LNCaP clone FGC (cell line): ENCODE results near the gene CCSER2.
"Not testable (repeated sequence)": the region's sequence is repeated elsewhere in the genome, so short reads cannot be mapped to it uniquely, and the experiment has no call there.

Experiments used
- DNase-seq: peaks from one replicate; pipeline ENCODE4 v3.0.0-alpha.2; 2011; ENCODE audit warnings: low read depth
- H3K4me3 ChIP-seq: 2 replicates; pipeline ENCODE4 v1.5.1; 2011; ENCODE audit warnings: mild to moderate bottlenecking, low read depth, low read length, control low read depth
- TF ChIP-seq, protein P1 (sequence below): IDR thresholded peaks from 2 replicates; pipeline ENCODE4 v1.5.1; 2012; ENCODE audit warnings: mild to moderate bottlenecking; ENCODE audit not compliant: control insufficient read depth, insufficient read depth; ENCODE audit errors: extremely low read depth

Gene CCSER2

DNA sequence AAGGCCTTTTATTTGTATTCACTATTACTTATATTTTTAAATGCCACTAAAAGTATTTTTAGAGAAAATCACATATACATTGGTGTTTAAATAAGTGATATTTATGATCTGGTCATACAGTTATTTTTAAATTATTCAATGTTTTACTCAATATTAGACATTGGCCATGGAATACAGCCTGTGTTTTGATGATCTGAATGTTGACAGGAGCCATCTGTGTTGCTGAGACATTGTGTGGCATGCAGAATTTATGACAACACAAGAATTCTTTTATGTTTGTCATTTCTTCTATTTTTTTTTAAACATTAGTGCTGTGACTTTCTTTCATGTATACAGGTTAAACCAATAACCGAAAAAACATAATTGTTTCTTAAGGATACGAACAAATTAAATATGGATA lies 156.2 kb downstream of the CCSER2 start:
- no peak overlapping the region for H3K4me3 ChIP-seq
- TF ChIP-seq, protein P1, sequence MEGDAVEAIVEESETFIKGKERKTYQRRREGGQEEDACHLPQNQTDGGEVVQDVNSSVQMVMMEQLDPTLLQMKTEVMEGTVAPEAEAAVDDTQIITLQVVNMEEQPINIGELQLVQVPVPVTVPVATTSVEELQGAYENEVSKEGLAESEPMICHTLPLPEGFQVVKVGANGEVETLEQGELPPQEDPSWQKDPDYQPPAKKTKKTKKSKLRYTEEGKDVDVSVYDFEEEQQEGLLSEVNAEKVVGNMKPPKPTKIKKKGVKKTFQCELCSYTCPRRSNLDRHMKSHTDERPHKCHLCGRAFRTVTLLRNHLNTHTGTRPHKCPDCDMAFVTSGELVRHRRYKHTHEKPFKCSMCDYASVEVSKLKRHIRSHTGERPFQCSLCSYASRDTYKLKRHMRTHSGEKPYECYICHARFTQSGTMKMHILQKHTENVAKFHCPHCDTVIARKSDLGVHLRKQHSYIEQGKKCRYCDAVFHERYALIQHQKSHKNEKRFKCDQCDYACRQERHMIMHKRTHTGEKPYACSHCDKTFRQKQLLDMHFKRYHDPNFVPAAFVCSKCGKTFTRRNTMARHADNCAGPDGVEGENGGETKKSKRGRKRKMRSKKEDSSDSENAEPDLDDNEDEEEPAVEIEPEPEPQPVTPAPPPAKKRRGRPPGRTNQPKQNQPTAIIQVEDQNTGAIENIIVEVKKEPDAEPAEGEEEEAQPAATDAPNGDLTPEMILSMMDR = no peak
- no peak for DNase-seq

DNA sequence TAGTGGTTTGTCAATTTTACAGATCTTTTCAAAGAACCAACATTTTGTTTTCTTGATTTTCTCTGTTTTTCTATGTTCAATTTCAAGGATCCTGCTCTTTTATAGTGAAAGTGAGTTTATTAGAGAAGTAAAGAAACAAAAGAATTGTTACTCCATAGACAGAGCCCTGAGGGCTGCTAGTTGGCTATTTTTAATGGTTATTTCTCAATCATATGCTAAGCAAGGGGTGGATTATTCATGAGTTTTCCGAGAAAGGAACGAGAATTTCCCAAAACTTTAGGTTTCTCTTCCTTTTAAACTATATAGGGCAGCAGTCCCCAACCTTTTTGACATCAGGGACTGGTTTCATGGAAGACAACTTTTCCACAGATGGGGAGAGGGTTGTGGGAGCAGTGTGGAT lies 165.0 kb downstream of the CCSER2 start:
- DNase-seq = no peak
- no peak overlapping the region for H3K4me3 ChIP-seq
- TF ChIP-seq, protein P1 = no peak

DNA sequence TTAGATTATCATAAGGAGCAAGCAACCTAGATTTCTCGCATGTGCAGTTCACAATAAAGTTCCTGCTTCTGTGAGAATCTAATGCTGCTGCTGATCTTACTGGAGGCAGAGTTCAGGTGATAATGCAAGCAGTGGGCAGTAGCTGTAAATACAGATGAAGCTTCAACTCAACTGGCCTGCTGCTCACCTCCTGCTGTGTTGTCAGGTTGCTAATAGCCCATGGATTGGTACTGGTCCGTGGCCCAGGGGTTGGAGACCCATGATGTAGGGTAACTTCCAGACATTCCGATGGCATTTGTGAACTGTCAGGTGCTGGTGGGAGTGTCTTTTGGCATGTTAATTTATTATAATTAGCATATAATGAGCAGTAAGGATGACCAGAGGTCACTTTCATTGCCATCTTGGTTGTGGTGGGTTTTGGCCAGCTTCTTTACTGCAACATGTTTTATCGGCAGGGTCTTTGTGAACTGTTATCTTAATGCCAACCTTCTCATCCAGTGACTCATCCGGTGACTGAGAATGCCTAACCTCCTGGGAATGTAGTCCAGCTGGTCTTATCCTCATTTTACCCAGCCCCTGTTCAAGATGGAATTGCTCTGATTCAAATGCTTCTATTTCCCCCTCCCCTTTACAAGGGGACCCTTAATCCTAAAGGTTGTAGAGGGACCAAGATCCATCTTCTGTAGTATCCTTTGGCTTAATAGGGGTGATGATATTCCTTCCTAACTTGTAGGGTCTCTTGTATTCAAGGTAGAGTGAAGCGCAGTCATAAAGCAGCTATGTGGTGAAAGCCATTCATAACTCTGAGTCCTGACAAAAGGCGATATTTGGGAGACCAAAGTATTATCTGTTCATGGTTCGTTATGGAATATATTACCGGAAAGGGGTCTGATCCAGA lies 165.8 kb downstream of the CCSER2 start:
- DNase-seq = no peak
- TF ChIP-seq, protein P1 = no peak
- H3K4me3 ChIP-seq = no peak overlapping the region

DNA sequence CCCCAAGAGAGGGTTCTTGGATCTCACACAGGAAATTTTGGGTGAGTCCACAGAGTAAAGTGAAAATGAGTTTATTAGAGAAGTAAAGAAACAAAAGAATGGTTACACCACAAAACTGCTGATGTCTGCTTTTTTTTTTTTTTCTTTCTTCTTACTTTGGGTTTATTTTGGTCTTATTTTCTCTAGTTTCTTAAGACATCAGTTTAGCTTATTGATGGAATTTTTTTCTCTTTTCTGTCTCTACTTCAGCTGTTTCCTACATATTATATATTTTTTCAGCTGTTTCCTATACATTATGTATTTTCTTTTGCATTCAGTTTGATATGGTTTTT lies 166.4 kb downstream of the CCSER2 start:
- TF ChIP-seq, protein P1 = no peak
- no peak overlapping the region for H3K4me3 ChIP-seq
- DNase-seq = no peak

DNA sequence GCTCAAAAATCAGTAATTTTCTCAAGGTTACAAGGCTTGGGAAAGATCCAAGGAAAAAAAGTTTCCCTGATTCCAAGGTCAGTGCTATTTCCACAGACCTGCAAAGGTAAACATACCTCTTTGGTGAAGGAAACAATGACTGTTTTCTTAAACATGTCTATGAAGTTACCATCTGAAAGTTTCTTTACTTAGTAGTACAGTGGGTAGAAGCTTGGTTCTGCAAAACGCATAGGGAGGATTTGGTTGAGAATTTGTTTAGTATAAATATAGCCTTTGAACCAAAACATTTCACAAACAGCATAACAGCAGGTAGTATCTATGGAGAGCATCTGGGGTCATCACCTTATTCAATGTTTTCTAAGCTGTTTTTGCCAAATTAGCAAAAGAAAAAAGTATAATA lies 169.6 kb downstream of the CCSER2 start:
- DNase-seq = no peak
- no peak overlapping the region for H3K4me3 ChIP-seq
- TF ChIP-seq, protein P1 = no peak

DNA sequence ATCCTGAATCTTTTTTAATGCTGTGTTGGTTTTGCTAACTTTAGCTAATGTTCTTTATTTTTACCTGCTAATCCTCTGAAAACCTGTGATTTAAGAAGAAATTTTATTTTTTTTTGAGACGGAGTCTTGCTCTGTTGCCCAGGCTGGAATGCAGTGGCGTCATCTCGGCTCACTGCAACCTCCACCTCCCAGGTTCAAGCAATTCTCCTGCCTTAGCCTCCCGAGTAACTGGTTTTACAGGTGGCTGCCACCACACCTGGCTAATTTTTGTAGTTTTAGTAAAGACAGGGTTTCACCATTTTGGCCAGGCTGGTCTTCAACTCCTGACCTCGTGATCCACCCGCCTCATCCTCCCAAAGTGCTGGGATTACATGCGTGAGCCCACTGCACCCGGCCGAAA lies 170.7 kb downstream of the CCSER2 start:
- H3K4me3 ChIP-seq, DNase-seq: not testable (repeated sequence)

DNA sequence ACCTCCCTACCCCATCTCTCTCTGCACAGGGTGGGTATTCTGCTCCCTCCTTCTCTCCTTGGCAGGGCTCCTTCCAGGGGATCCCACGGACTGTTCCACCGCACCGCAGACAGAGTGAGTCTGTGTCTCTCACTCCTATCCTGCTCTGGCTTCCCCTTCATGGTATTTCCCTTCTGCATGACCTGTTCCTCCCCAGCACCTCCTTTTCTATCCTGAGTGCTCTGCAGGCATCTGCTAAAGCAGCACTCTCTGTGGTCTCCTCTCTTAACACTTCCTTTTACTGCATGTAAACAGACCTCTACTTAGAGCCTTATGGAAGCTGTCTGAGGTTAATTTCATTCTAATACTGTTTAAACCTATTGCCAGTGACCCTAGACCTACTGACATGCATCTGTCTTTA lies 171.5 kb downstream of the CCSER2 start:
- no peak for DNase-seq

More for the DNA sequence above, 171.5 kb downstream of the CCSER2 start:
- no peak overlapping the region for H3K4me3 ChIP-seq
- TF ChIP-seq, protein P1 = no peak
